ENCODE data around the gene CYP26B1. TPM values are rescaled to one million over a fixed set of nuclear protein-coding genes. Genes with fewer than 3 reads are reported as not detected.

The CYP26B1 gene
- total and polyA plus RNA-seq, 5 experiments from 2014 or later: not detected

DNA sequence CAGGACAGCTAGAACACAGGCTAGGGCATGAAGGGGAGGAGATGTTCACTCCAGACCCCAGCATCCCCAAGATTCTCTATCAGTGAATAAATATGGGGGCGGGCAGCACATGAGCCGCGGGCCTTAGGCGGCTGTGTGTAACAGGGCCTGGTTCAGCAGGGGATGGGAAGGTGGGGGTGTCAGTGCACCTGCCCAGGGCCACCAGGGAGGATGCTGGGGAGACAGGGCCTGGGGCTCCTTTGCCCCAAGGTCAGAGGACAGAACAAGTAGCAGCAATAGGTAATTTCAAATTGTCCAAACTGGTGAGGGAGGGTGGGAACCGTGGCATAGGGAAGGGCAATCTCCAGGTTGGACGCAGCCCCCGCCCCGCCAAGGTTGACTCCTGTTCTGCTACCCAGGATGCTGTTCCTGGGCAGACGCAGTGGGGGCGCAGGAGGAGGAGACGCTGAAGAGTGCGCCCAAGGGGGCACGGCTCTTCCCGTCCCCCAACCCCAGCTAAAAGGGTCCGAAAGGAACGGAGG is 16.2 kb downstream of the CYP26B1 start:
- H3K4me1 Mint-ChIP-seq: peaks cover 0 to 1% (median 0%) of the 10 kb centered on the region in 4 donors
- peak in 1 of 10 donors; percentile 7 for DNase-seq
- H3K36me3 Mint-ChIP-seq: no peaks in the 10 kb centered on the region
- peaks cover 0 to 19% (median 16%) of the 10 kb centered on the region in 5 donors for H3K27me3 Mint-ChIP-seq
- ATAC-seq: no peak
- POLR2A ChIA-PET: no interaction called here
- H3K9me3 Mint-ChIP-seq: peaks cover 0 to 3% (median 0%) of the 10 kb centered on the region in 9 donors
- no peak overlapping the region for H3K27ac Mint-ChIP-seq
- H3K4me3 Mint-ChIP-seq: no peak overlapping the region

DNA sequence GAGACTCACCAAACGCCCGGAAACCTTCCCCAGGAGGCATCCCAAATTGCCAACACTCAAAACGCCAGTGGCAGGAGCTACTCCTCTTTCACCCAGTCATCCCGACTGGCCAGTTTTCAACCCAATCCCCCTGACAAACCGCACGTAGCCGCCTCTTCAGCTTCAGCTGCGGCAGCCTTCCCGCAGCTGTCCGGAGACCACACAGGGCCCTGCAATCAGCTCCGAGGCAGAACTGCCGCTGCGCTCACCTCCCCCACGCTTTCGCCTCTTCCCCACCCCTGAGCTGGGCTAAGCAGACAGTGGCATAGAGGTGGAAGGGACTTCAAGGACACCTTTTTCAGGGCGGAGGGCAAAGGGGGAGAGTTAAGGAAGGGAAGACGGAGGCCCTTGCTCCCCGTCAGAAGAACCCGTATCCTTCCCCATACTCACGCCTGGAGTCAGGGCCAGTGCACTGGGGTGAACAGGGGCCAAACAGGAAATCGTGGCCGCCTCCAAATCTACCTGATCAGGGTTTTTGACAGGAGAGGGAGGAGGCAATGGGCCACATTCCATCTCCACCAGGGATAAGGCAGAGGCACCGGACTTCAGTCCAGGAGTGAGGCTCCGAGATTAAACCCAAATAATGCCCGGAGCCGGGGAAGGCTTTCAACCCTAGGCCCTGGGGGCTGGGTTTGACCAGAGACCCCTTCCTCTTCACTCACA is 16.9 kb downstream of the CYP26B1 start:
- DNase-seq: no peak
- Mint-ChIP-seq H3K36me3 (no peaks in the 10 kb centered on the region), H3K27ac (no peak overlapping the region)

DNA sequence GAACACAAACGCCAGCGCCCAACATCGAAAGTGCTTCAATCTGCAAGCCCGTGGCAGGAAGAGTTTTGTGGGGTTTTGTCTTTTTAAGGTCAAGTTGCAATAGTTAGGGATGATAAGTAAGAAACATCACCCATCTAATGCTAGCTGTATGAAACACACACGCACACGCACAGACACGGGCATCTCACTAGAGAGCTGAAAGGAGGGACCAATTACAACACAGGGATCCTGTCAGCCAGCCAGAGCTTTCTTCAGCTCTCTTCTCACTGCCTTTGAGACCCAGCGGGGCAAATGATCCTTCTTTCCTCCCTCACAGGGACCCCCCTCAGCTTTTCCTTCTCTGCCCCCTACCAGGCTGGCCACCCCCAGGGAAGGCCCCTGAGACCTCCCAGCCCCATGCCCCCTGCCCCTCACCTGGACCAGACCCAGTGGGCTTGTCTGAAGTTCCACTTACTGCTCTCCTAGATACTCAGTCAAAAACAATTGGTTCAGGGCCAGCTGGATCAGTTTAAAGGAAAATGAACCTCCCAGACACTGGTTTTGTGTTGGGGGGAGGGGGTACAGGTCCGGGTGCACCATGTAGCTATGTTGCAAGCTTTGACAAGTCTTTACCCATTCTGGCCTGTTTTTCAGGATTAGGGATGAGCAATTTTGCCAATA is 17.9 kb downstream of the CYP26B1 start:
- ATAC-seq: no peak
- Mint-ChIP-seq H3K27me3 (peaks cover 0 to 24% (median 16%) of the 10 kb centered on the region in 5 donors), H3K27ac (no peak overlapping the region), H3K36me3 (no peaks in the 10 kb centered on the region), H3K4me3 (no peak overlapping the region), H3K9me3 (peaks cover 0 to 10% (median 0%) of the 10 kb centered on the region in 9 donors), H3K4me1 (peaks cover 0 to 4% (median 0%) of the 10 kb centered on the region in 4 donors)
- POLR2A ChIA-PET: no interaction called here
- no peak for DNase-seq

More for the DNA sequence above, 16.9 kb downstream of the CYP26B1 start:
- Mint-ChIP-seq H3K4me1 (peaks cover 0 to 4% (median 0%) of the 10 kb centered on the region in 4 donors), H3K9me3 (peaks cover 0 to 10% (median 0%) of the 10 kb centered on the region in 9 donors), H3K27me3 (peaks cover 0 to 24% (median 16%) of the 10 kb centered on the region in 5 donors), H3K4me3 (no peak overlapping the region)
- POLR2A ChIA-PET: no interaction called here
- no peak for ATAC-seq

DNA sequence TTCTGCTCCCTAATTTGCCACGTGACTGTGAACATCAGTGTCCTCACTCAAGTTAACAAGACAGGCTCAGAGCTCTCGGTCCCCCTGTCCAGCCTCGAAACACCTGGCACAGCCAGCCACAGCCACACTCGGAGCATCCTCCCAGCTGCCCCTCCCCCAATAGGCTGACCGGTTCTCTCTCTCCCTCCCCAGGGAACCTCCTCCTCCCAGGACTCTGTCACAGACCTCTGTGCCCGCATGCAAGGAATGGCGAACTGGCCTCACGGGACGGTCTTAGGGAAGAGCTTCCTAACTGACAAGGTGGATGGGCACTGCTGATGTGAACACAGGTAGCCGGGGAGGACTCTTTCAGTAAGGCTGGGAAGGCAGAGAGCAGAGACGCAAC is 18.8 kb downstream of the CYP26B1 start:
- H3K4me3 Mint-ChIP-seq: no peak overlapping the region
- no peak overlapping the region for H3K27ac Mint-ChIP-seq
- peaks cover 0 to 23% (median 16%) of the 10 kb centered on the region in 5 donors for H3K27me3 Mint-ChIP-seq
- H3K4me1 Mint-ChIP-seq: peaks cover 0 to 4% (median 0%) of the 10 kb centered on the region in 4 donors
- ATAC-seq: no peak
- H3K36me3 Mint-ChIP-seq: no peaks in the 10 kb centered on the region
- peaks cover 0 to 10% (median 0%) of the 10 kb centered on the region in 9 donors for H3K9me3 Mint-ChIP-seq
- peak in 1 of 10 donors; percentile 11 for DNase-seq
- POLR2A ChIA-PET: no interaction called here

DNA sequence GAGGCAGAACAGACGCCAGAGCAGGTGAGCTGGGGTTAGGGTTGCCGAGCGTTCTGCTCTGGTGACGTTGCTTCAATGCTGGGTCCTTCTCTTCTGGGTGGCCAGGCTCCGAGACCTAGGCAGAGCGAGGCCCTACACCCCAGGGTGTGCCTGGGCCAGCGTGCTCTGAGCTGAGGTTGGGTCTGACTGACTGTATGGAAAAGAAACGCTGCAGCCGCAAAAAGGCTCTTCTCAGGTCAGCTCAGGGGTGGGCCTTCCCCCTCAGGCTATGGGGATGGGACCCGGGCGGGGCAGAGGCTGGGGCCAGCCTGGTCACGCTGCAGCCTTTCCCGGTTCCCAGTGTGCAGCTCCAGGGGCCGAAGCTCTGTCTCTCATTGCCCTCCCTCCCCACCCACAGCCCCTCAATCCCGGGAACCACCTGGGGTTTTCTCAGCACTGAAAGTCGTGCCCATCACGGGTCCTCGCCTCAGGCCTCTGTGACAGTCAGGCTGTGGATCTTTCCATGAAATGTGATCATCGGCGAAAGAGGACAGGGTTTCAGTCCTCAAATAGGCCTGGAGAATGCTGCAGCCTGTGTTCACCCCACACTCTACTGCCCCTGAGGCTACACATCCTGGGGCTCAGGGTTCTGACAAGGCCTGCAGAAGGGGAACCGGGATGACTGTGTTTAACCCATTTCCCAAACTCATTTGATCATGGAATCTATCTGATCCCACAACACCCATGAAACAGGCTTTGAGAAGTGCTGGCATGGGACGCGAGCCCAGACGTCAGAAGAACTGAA is 19.4 kb downstream of the CYP26B1 start:
- H3K4me3 Mint-ChIP-seq: no peak overlapping the region
- H3K27ac Mint-ChIP-seq: no peak overlapping the region
- DNase-seq (no peak), ATAC-seq (no peak)
- H3K27me3 Mint-ChIP-seq: peaks cover 0 to 23% (median 16%) of the 10 kb centered on the region in 5 donors
- H3K4me1 Mint-ChIP-seq: peaks cover 0 to 4% (median 0%) of the 10 kb centered on the region in 4 donors
- H3K9me3 Mint-ChIP-seq: peaks cover 0 to 10% (median 0%) of the 10 kb centered on the region in 9 donors
- POLR2A ChIA-PET: no interaction called here
- no peaks in the 10 kb centered on the region for H3K36me3 Mint-ChIP-seq

DNA sequence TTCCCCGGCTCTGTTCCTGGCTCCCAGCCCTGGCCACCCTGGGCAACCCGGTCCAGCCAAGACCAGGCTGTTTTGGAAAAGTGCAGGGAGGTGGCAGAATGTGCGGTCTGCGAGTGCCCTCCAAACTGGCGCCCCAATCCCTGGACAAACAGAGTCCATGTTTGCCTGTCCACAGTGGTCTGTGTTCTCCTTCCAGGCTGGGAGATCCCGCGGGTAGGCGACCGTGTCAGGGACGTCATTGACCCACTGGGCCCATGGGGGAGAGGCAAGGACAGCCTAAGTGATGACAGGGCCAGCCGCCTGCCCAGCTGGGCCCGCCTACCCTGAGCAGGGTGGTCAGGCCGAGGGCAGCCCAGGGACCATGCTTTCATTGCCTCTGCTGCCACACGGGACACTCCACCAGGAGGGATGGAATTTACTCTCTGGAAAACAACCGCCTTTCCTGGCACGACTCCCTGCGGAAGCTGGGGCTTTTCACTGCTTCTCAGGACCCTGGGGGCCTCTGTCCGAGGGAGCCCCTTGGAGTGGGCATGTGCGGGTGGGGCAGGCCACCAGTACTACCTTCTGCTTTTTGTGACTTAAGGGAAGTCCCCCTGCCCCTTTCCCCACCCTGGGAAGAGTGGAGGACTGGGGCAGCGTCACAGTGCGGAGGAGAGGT is 20.1 kb downstream of the CYP26B1 start:
- Mint-ChIP-seq H3K4me3 (no peak overlapping the region), H3K4me1 (peaks cover 0 to 4% (median 0%) of the 10 kb centered on the region in 4 donors), H3K27me3 (peaks cover 0 to 27% (median 16%) of the 10 kb centered on the region in 5 donors), H3K9me3 (peaks cover 0 to 15% (median 5%) of the 10 kb centered on the region in 9 donors), H3K36me3 (peaks cover 0 to 4% (median 0%) of the 10 kb centered on the region in 3 donors), H3K27ac (no peak overlapping the region)
- ATAC-seq (no peak), DNase-seq (peak in 1 of 10 donors; percentile 11)
- POLR2A ChIA-PET: no interaction called here

DNA sequence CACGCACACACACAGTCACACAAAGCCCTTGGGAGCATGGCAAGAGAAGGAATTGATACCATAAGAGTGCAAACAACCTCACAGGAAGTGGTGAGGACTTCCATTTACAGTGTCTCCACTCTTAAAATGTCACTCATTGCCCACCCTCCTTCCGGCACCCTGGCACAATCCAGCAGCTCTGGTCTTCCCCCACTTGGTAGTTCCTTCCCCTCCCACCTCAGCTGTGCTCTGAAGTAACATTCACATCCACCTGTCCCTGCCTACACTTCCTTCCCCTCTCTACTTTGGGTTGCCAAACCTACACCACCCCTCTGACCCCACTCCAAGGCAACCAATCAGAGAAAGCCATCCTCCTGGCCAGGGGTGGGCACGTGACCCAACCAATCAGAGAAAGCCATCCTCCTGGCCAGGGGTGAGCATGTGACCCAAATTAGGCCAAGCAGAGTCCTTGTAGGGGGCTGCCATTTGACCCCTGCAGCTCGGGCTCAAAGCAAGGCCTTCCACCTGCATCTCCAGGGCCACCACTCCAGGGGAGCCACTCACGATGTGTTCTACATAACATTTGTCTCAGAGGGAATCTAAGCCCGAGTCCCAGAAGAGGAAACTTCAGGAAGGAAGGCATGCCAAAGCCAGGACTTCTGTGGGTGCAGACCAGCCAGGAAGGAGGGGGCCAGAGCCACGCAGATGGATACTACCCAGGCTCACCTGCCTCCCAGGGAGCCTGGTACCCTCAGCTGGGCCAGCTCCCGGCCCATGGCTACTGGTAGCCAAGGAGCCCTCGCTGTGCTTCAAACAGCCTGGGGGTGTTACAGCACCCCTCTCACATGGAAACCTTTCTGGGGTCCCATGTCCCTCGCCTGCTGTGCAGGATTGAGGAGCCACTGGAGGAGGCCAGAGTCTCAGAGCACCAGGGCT is 21.2 kb downstream of the CYP26B1 start:
- DNase-seq: peak in 1 of 10 donors; percentile 8
- H3K36me3 Mint-ChIP-seq: peaks cover 0 to 8% (median 1%) of the 10 kb centered on the region in 3 donors
- peaks cover 2 to 17% (median 10%) of the 10 kb centered on the region in 9 donors for H3K9me3 Mint-ChIP-seq
- peaks cover 0 to 30% (median 17%) of the 10 kb centered on the region in 5 donors for H3K27me3 Mint-ChIP-seq
- no peak overlapping the region for H3K27ac Mint-ChIP-seq
- peaks cover 0 to 4% (median 0%) of the 10 kb centered on the region in 4 donors for H3K4me1 Mint-ChIP-seq
- ATAC-seq: no peak
- no peak overlapping the region for H3K4me3 Mint-ChIP-seq
- POLR2A ChIA-PET: no interaction called here

DNA sequence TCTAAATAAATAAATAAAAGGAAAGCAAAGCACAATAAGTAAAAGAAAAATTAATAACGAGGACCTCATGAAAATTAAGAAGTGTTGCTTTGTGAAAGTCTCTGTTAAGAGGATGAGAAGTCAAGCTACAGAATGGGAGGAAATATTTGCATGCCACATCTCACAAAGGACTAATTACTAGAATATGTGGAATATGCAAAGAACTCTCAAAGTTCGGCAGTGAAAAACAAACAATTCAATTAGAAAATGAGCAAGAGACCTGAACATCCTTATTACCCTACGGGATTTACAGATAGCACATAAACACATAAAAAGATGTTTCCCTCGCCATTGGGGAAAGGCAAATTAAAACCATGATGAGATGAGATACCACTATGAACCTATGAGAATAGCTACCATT is 23.3 kb downstream of the CYP26B1 start:
- Mint-ChIP-seq H3K9me3 (peaks cover 2 to 22% (median 11%) of the 10 kb centered on the region in 9 donors), H3K4me1 (peaks cover 0 to 4% (median 0%) of the 10 kb centered on the region in 4 donors), H3K27ac (no peak overlapping the region), H3K4me3 (no peak overlapping the region), H3K36me3 (peaks cover 0 to 8% (median 2%) of the 10 kb centered on the region in 3 donors), H3K27me3 (peaks cover 0 to 27% (median 16%) of the 10 kb centered on the region in 5 donors)
- ATAC-seq (no peak), DNase-seq (no peak)
- POLR2A ChIA-PET: no interaction called here

DNA sequence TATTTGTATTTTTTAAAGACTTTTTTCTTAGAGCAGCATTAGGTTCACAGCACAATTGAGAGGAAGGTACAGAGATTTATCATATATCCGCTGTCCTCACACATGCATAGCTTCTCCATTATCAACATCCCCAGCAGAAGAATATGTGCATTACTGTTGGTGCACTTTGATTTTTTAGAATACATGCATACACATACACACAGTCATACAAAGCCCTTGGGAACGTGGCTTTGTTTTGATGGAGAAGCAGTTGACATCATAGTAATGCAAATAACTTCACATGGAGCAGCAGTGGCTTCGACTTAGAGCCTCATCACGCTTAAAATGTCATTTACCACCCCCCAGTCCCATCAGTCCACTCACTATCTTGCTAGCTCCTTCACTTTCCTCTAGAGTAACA is 26.5 kb downstream of the CYP26B1 start:
- ATAC-seq (no peak), DNase-seq (no peak)
- Mint-ChIP-seq H3K4me1 (no peaks in the 10 kb centered on the region), H3K9me3 (peaks cover 2 to 22% (median 11%) of the 10 kb centered on the region in 9 donors), H3K27ac (no peak overlapping the region), H3K4me3 (no peak overlapping the region), H3K27me3 (peaks cover 4 to 43% (median 18%) of the 10 kb centered on the region in 5 donors), H3K36me3 (peaks cover 0 to 8% (median 2%) of the 10 kb centered on the region in 3 donors)
- POLR2A ChIA-PET: no interaction called here

DNA sequence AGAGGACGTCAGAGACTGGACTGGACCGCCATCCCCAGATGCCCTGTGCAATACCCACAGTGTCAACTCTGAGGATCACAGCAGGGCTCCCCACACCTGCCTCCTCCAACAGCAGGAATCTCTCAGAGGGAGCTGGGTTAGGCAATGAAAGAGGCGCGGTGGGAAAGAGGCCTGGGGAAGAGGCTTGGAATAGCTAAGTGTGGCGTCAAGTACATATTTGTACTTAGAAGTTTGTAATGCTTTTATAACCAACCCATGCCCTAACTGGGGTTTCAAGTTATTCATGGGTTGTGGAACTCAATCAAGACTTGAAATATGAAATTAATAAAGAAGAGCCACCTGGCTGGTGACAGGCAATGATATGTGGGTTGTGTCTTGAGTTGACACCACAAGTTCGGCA is 28.7 kb downstream of the CYP26B1 start:
- peaks cover 0 to 8% (median 2%) of the 10 kb centered on the region in 3 donors for H3K36me3 Mint-ChIP-seq
- no peaks in the 10 kb centered on the region for H3K4me1 Mint-ChIP-seq
- no peak overlapping the region for H3K4me3 Mint-ChIP-seq
- no peak overlapping the region for H3K27ac Mint-ChIP-seq
- H3K27me3 Mint-ChIP-seq: peaks cover 4 to 44% (median 22%) of the 10 kb centered on the region in 5 donors
- ATAC-seq: no peak
- H3K9me3 Mint-ChIP-seq: peaks cover 2 to 22% (median 7%) of the 10 kb centered on the region in 9 donors
- POLR2A ChIA-PET: no interaction called here
- DNase-seq: no peak

DNA sequence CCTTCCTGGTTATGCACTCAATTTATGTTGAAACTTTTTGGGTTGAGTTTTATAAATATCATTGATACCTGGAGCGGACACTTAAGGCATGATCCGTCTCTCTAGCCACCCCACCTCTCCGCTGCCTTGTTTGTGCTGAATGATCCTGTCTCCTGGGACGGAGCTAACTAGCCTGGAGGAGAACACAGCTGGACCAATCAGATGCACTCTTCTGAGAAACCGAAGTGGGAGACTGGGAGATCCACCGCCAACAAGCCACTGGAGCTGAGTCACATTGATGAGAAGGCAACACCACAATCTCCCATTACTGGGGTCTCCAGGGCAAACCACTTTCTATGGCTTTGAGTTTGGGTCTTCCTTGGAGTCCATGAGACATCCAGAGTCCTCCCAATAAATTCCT is 29.3 kb downstream of the CYP26B1 start:
- H3K36me3 Mint-ChIP-seq: peaks cover 0 to 8% (median 2%) of the 10 kb centered on the region in 3 donors
- H3K9me3 Mint-ChIP-seq: peaks cover 2 to 22% (median 7%) of the 10 kb centered on the region in 9 donors
- H3K4me1 Mint-ChIP-seq: no peaks in the 10 kb centered on the region
- peaks cover 4 to 44% (median 22%) of the 10 kb centered on the region in 5 donors for H3K27me3 Mint-ChIP-seq
- ATAC-seq (no peak), DNase-seq (no peak)
- no peak overlapping the region for H3K4me3 Mint-ChIP-seq
- POLR2A ChIA-PET: no interaction called here
- H3K27ac Mint-ChIP-seq: no peak overlapping the region
